ENCODE data around the gene CCDC40. TPM values are rescaled to one million over a fixed set of nuclear protein-coding genes. Genes with fewer than 3 reads are reported as not detected.

Gene CCDC40
- total RNA-seq, 2 donors from 2014 or later = 11.8 to 19.7 TPM

GRCh38 chr17:80147035-80147822, 110.8 kb downstream of the CCDC40 start, which contains the start of gene EIF4A3:
Gene EIF4A3 (minus strand): TSS chr17:80147128. CDS start chr17:80146961, 167 bp downstream.
- Histone ChIP-seq H3K9me3 (no peaks in the 10 kb centered on the region), H3K27ac (peak within 1 kb of the TSS; percentile 96), H3K36me3 (peaks cover 5 to 6% of the 10 kb centered on the region in 2 donors), H3K4me1 (replicated peaks) (no peaks in the 10 kb centered on the region), H3K4me3 (peak within 1 kb of the TSS; percentile 83 to 89), H3K27me3 (replicated peaks; ENCODE audit: insufficient read depth) (no peaks in the 10 kb centered on the region)
- WGBS = under 1% methylated on average over 56 of the region's 90 CpGs
- intact Hi-C loops (cut with DNase I) = loop anchor here (1.0 kb wide), 1 partner anchor 46 kb away; the partner anchor contains the start of gene GAA
- peak; percentile 99 for DNase-seq (ENCODE audit: low spot score)
- TF ChIP-seq POLR2AphosphoS5 (IDR thresholded peaks at IDR 0.05) = peak; percentile 100
- TF ChIP-seq, protein P1, sequence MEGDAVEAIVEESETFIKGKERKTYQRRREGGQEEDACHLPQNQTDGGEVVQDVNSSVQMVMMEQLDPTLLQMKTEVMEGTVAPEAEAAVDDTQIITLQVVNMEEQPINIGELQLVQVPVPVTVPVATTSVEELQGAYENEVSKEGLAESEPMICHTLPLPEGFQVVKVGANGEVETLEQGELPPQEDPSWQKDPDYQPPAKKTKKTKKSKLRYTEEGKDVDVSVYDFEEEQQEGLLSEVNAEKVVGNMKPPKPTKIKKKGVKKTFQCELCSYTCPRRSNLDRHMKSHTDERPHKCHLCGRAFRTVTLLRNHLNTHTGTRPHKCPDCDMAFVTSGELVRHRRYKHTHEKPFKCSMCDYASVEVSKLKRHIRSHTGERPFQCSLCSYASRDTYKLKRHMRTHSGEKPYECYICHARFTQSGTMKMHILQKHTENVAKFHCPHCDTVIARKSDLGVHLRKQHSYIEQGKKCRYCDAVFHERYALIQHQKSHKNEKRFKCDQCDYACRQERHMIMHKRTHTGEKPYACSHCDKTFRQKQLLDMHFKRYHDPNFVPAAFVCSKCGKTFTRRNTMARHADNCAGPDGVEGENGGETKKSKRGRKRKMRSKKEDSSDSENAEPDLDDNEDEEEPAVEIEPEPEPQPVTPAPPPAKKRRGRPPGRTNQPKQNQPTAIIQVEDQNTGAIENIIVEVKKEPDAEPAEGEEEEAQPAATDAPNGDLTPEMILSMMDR (IDR thresholded peaks at IDR 0.05) = peak in 2 of 4 experiments; percentile 33 to 42
- TF ChIP-seq POLR2A (IDR thresholded peaks at IDR 0.05) = peak; percentile 95

MicroRNAs encoded within 50 kb of the gene (microRNA counts, 767-probe panel; counts per million panel counts)
- 431 to 659 counts per million in 2 donors for microRNA hsa-miR-1268b

Small RNA genes within 50 kb of the gene (microRNA-seq; reads per million reads assigned to microRNA genes)
- not detected for gene MIR1268B

Small RNA genes within 50 kb of the gene (small RNA-seq; reads per million reads assigned to genes)
- gene AC087741.2 = 0 reads per million in 2 donors
- 0 reads per million in 2 donors for gene MIR1268B

Other genes with a start within 250 kb of the CCDC40 start
- 1 to 10 TPM; 4.7 to 4.8 TPM for gene CBX8, start 239.6 kb upstream of the CCDC40 start, total RNA-seq
- 10 to 100 TPM; 28.0 to 28.5 TPM for gene CBX4, start 197.2 kb upstream of the CCDC40 start, total RNA-seq
- gene TBC1D16, start 770 bp upstream of the CCDC40 start, total RNA-seq = 10 to 100 TPM; 29.1 to 41.9 TPM
- 100 to 1,000 TPM; 167 to 217 TPM for gene GAA, start 64.9 kb downstream of the CCDC40 start, total RNA-seq
- 10 to 100 TPM; 69.7 to 72.9 TPM for gene EIF4A3, start 110.5 kb downstream of the CCDC40 start, total RNA-seq
- gene CARD14, start 133.4 kb downstream of the CCDC40 start, total RNA-seq = 10 to 100 TPM; 10.2 to 27.3 TPM
- 10 to 100 TPM; 41.2 to 95.7 TPM for gene SGSH, start 183.7 kb downstream of the CCDC40 start, total RNA-seq
- 10 to 100 TPM; 16.9 to 32.4 TPM for gene SLC26A11, start 183.8 kb downstream of the CCDC40 start, total RNA-seq
- gene RNF213, start 224.2 kb downstream of the CCDC40 start, total RNA-seq = 100 to 1,000 TPM in 1 of 2 donors, 10 to 100 TPM in 1; 57.7 to 112 TPM